CD14-positive monocyte (primary cell): ENCODE data around the gene RBM28. TPM values are rescaled to one million over a fixed set of nuclear protein-coding genes. Genes with fewer than 3 reads are reported as not detected.

Experiments
- DNase-seq, 3 donors: peaks; one replicate each; pipeline ENCODE4 v3.0.0-alpha.2; 2011 to 2022
- H2AFZ ChIP-seq: 2 replicates; pipeline ENCODE4 v1.6.0; 2012; ENCODE audit warnings: mild to moderate bottlenecking, low read depth, low read length, inconsistent platforms; ENCODE audit not compliant: insufficient read depth, poor library complexity, severe bottlenecking
- H3K27ac ChIP-seq, 2 donors: 1 replicate in 1 of 2; 2 replicates in 1 of 2; pipeline ENCODE4 v1.5.1; 2012 to 2013; ENCODE audit warnings: low read length in 2 of 2, control low read depth in 1 of 2, inconsistent platforms in 1 of 2, low read depth in 1 of 2, mild to moderate bottlenecking in 1 of 2
- H3K27me3 ChIP-seq, 2 donors: one replicate each; pipeline versions ENCODE4 v1.6.0 to v1.6.1; 2011 to 2013; ENCODE audit warnings: low read length in 2 of 2; ENCODE audit not compliant: control insufficient read depth in 2 of 2, insufficient read depth in 2 of 2
- H3K36me3 ChIP-seq, 2 donors: replicated peaks in 1 of 2; 1 replicate in 1 of 2; 2 replicates in 1 of 2; pipeline versions ENCODE4 v1.5.1 to v1.6.1; 2012 to 2013; ENCODE audit warnings: low read length in 2 of 2, control low read depth in 1 of 2, inconsistent platforms in 1 of 2, mild to moderate bottlenecking in 1 of 2; ENCODE audit not compliant: insufficient read depth in 2 of 2, control insufficient read depth in 1 of 2
- H3K4me1 ChIP-seq, 2 donors: 1 replicate in 1 of 2; 2 replicates in 1 of 2; pipeline versions ENCODE4 v1.5.1 to v1.6.1; 2012 to 2013; ENCODE audit warnings: low read length in 2 of 2, control low read depth in 1 of 2, inconsistent platforms in 1 of 2, mild to moderate bottlenecking in 1 of 2, moderate library complexity in 1 of 2; ENCODE audit not compliant: insufficient read depth in 2 of 2, control insufficient read depth in 1 of 2
- H3K4me2 ChIP-seq: replicated peaks from 2 replicates; pipeline ENCODE3; 2012; ENCODE audit warnings: low read length, moderate library complexity, mild to moderate bottlenecking; ENCODE audit not compliant: poor library complexity, severe bottlenecking; ENCODE audit errors: extremely low read depth
- H3K4me3 ChIP-seq, 3 experiments: fragments of 200-600 bp in 1 of 3; sonication (generic) in 1 of 3; replicated peaks in 1 of 3; 1 replicate in 2 of 3; 2 replicates in 1 of 3; pipeline ENCODE4 v1.5.1; 2011 to 2013; ENCODE audit warnings: low read length in 3 of 3, mild to moderate bottlenecking in 3 of 3, control low read depth in 2 of 3, low read depth in 2 of 3, inconsistent platforms in 1 of 3, moderate library complexity in 1 of 3
- H3K79me2 ChIP-seq: 2 replicates; pipeline ENCODE4 v1.6.0; 2012; ENCODE audit warnings: mild to moderate bottlenecking, control low read depth, inconsistent platforms, low read length, moderate library complexity; ENCODE audit not compliant: insufficient read depth
- H3K9ac ChIP-seq: 2 replicates; pipeline ENCODE4 v1.6.0; 2017; ENCODE audit warnings: low read length, mild to moderate bottlenecking; ENCODE audit not compliant: insufficient read depth, poor library complexity, severe bottlenecking
- H3K9me3 ChIP-seq, 2 donors: replicated peaks in 1 of 2; 1 replicate in 1 of 2; 2 replicates in 1 of 2; pipeline versions ENCODE4 v1.5.1 to v1.6.1; 2012 to 2013; ENCODE audit warnings: low read length in 2 of 2, control low read depth in 1 of 2; ENCODE audit not compliant: control insufficient read depth in 1 of 2, insufficient read depth in 1 of 2
- H4K20me1 ChIP-seq: 2 replicates; pipeline ENCODE4 v1.6.0; 2012; ENCODE audit warnings: mild to moderate bottlenecking, low read length, control low read depth, moderate library complexity; ENCODE audit not compliant: insufficient read depth
- H3K27ac Mint-ChIP-seq, 7 donors: one replicate each; pipeline ENCODE4 v1.8.0; 2020; ENCODE audit warnings: mild to moderate bottlenecking in 7 of 7, mixed read lengths in 7 of 7, moderate library complexity in 6 of 7, inconsistent platforms in 2 of 7
- H3K27me3 Mint-ChIP-seq, 3 donors: one replicate each; pipeline ENCODE4 v1.8.0; 2021 to 2022; ENCODE audit warnings: low read depth in 3 of 3, mild to moderate bottlenecking in 3 of 3, mixed read lengths in 3 of 3, moderate library complexity in 3 of 3, inconsistent platforms in 1 of 3
- H3K36me3 Mint-ChIP-seq, 2 donors: one replicate each; pipeline ENCODE4 v1.8.0; 2020; ENCODE audit warnings: mixed read lengths in 2 of 2, inconsistent platforms in 1 of 2, mild to moderate bottlenecking in 1 of 2
- H3K4me1 Mint-ChIP-seq: one replicate; pipeline ENCODE4 v1.8.0; 2020; ENCODE audit warnings: mild to moderate bottlenecking, mixed read lengths
- H3K4me3 Mint-ChIP-seq, 2 donors: one replicate each; pipeline ENCODE4 v1.8.0; 2020; ENCODE audit warnings: mild to moderate bottlenecking in 2 of 2, mixed read lengths in 2 of 2, moderate library complexity in 1 of 2
- H3K9me3 Mint-ChIP-seq, 7 donors: one replicate each; pipeline ENCODE4 v1.8.0; 2020 to 2022; ENCODE audit warnings: mixed read lengths in 7 of 7, mild to moderate bottlenecking in 6 of 7, moderate library complexity in 6 of 7, inconsistent platforms in 2 of 7
- CTCF ChIP-seq: fragments of 200-600 bp; IDR thresholded peaks from one replicate; pipeline ENCODE4 v1.8.0; 2022; ENCODE audit warnings: antibody characterized with exemption, mild to moderate bottlenecking
- WGBS: methylation state at CpG from one replicate; pipeline ENCODE4 v1.1.5; 2013; ENCODE audit warnings: missing lambda C conversion rate; ENCODE audit not compliant: insufficient coverage; 5-methylcytosine and 5-hydroxymethylcytosine counted together
- intact Hi-C, 2 donors: fragments of 100-400 bp; cut with micrococcal nuclease; formaldehyde crosslinking; loops; one replicate each; pipeline versions ENCODE4 v1.15.0 to v1.15.1; 2023
- polyA plus RNA-seq, 3 donors: library from polyadenylated mRNA; depleted of rRNA in 1 of 3; unstranded in 2 of 3; stranded (reverse) in 1 of 3; fragments of 300-500 nt in 2 of 3; fragments of >200 nt in 1 of 3; fragmentation: Illumina TruSeq in 2 of 3; gene quantifications; 1 replicate in 2 of 3; 2 replicates in 1 of 3; pipeline ENCODE4 v1.2.3, GENCODE V29; 2012 to 2021

The RBM28 gene
- polyA plus RNA-seq, 3 donors = 4.0 to 14.4 (median 4.9) TPM

- Mint-ChIP-seq H3K27ac (no peak overlapping the region), H3K36me3 (no peaks in the 10 kb centered on the region), H3K4me3 (no peak overlapping the region), H3K27me3 (peaks cover 3 to 4% (median 3%) of the 10 kb centered on the region in 3 donors), H3K4me1 (peaks cover 11% of the 10 kb centered on the region), H3K9me3 (peaks cover 0 to 5% (median 2%) of the 10 kb centered on the region in 7 donors)
- Histone ChIP-seq H3K27ac (no peak overlapping the region), H3K9ac (no peak overlapping the region), H3K4me3 (no peak overlapping the region), H2AFZ (no peak overlapping the region), H3K4me2 (no peak overlapping the region), H3K9me3 (no peaks in the 10 kb centered on the region), H3K36me3 (no peaks in the 10 kb centered on the region), H3K79me2 (no peaks in the 10 kb centered on the region), H4K20me1 (no peaks in the 10 kb centered on the region), H3K4me1 (peaks cover 8 to 9% of the 10 kb centered on the region in 2 donors), H3K27me3 (no peaks in the 10 kb centered on the region)
- no peak for DNase-seq
- intact Hi-C loops = no loop called here
- no peak for TF ChIP-seq CTCF
- 87% methylated on average over 3 of the region's 11 CpGs for WGBS
These were observed 84.3 kb downstream of the RBM28 start for GRCh38 chr7:128259131-128260061.

GRCh38 chr7:128257458-128257857 lies 86.2 kb downstream of the RBM28 start:
- Histone ChIP-seq H3K27ac (no peak overlapping the region), H3K9me3 (no peaks in the 10 kb centered on the region), H2AFZ (no peak overlapping the region), H3K36me3 (no peaks in the 10 kb centered on the region), H3K9ac (no peak overlapping the region), H3K4me1 (peaks cover 12% of the 10 kb centered on the region in 2 donors), H3K27me3 (no peaks in the 10 kb centered on the region), H3K4me2 (no peak overlapping the region), H4K20me1 (no peaks in the 10 kb centered on the region), H3K79me2 (no peaks in the 10 kb centered on the region), H3K4me3 (no peak overlapping the region)
- no peak for TF ChIP-seq CTCF
- 93% methylated on average over 6 of the region's 14 CpGs for WGBS
- no peak for DNase-seq
- H3K4me1 Mint-ChIP-seq = peaks cover 17% of the 10 kb centered on the region
- peaks cover 0 to 4% (median 3%) of the 10 kb centered on the region in 3 donors for H3K27me3 Mint-ChIP-seq
- H3K36me3 Mint-ChIP-seq = no peaks in the 10 kb centered on the region
- H3K27ac Mint-ChIP-seq = no peak overlapping the region
- H3K4me3 Mint-ChIP-seq = no peak overlapping the region
- H3K9me3 Mint-ChIP-seq = peaks cover 0 to 4% (median 2%) of the 10 kb centered on the region in 7 donors
- intact Hi-C loops = no loop called here
